Subcutaneous abdominal adipose tissue (tissue), 5 donors: ENCODE results near the gene MRM3.
"Not testable (repeated sequence)": the region's sequence is repeated elsewhere in the genome, so short reads cannot be mapped to it uniquely, and the experiment has no call there.

Source experiments
- H3K27ac ChIP-seq: one replicate; pipeline ENCODE4 v1.7.0; 2013; ENCODE audit warnings: low read depth, mild to moderate bottlenecking, inconsistent platforms, low read length, moderate library complexity
- H3K27me3 ChIP-seq, 5 donors: one replicate each; pipeline ENCODE4 v1.7.0; 2013; ENCODE audit warnings: low read length in 5 of 5, inconsistent platforms in 1 of 5; ENCODE audit not compliant: control insufficient read depth in 5 of 5, insufficient read depth in 4 of 5
- H3K36me3 ChIP-seq, 5 donors: one replicate each; pipeline ENCODE4 v1.7.0; 2013; ENCODE audit warnings: low read length in 5 of 5; ENCODE audit not compliant: control insufficient read depth in 5 of 5, insufficient read depth in 5 of 5
- H3K4me1 ChIP-seq, 5 donors: one replicate each; pipeline ENCODE4 v1.7.0; 2013; ENCODE audit warnings: low read length in 5 of 5, mild to moderate bottlenecking in 3 of 5, moderate library complexity in 1 of 5; ENCODE audit not compliant: control insufficient read depth in 5 of 5, insufficient read depth in 5 of 5
- H3K4me3 ChIP-seq, 5 donors: one replicate each; pipeline ENCODE4 v1.7.0; 2013; ENCODE audit warnings: low read length in 5 of 5, low read depth in 1 of 5
- H3K9ac ChIP-seq, 5 donors: one replicate each; pipeline ENCODE4 v1.7.0; 2013; ENCODE audit warnings: low read length in 5 of 5, mild to moderate bottlenecking in 4 of 5, moderate library complexity in 3 of 5
- H3K9me3 ChIP-seq, 5 donors: one replicate each; pipeline ENCODE4 v1.7.0; 2013; ENCODE audit warnings: low read length in 5 of 5; ENCODE audit not compliant: control insufficient read depth in 5 of 5
- donor health status: healthy.
- donor health status: healthy.
- donor health status: healthy.
- donor health status: healthy.
- donor health status: healthy.

Gene MRM3

DNA sequence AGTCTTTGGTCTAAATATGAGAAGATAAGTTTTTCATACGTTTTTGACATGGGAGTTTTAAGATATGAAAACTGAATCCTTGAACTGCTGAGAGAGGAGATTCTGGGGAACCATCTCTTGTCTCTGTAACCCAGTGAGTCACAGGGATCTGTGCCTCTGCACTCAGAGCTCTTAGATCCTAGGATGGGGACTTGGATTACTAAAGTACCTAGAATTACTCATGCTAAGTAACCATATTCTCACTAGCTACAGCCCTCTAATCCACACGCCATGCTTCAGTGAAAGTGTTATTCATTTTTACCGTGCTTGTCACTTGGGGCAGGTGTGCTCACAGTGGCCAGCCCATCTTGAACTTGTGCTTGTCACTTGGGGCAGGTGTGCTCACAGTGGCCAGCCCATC lies 2.0 kb downstream of the MRM3 start:
- H3K4me1 ChIP-seq: peaks cover 4 to 31% (median 24%) of the 10 kb centered on the region in 5 donors

GRCh38 chr17:785901-786300 lies 3.7 kb downstream of the MRM3 start:
- H3K36me3 ChIP-seq: peaks cover 0 to 47% (median 33%) of the 10 kb centered on the region in 5 donors
- not testable (repeated sequence) for H3K27ac ChIP-seq, H3K9ac ChIP-seq, H3K27me3 ChIP-seq, H3K9me3 ChIP-seq, H3K4me3 ChIP-seq
- peaks cover 4 to 28% (median 24%) of the 10 kb centered on the region in 5 donors for H3K4me1 ChIP-seq

More for the DNA sequence above, 2.0 kb downstream of the MRM3 start:
- Histone ChIP-seq H3K9me3 (no peaks in the 10 kb centered on the region), H3K4me3 (no peak overlapping the region), H3K36me3 (peaks cover 0 to 32% (median 21%) of the 10 kb centered on the region in 5 donors), H3K9ac (no peak overlapping the region), H3K27me3 (no peaks in the 10 kb centered on the region), H3K27ac (no peak overlapping the region)

DNA sequence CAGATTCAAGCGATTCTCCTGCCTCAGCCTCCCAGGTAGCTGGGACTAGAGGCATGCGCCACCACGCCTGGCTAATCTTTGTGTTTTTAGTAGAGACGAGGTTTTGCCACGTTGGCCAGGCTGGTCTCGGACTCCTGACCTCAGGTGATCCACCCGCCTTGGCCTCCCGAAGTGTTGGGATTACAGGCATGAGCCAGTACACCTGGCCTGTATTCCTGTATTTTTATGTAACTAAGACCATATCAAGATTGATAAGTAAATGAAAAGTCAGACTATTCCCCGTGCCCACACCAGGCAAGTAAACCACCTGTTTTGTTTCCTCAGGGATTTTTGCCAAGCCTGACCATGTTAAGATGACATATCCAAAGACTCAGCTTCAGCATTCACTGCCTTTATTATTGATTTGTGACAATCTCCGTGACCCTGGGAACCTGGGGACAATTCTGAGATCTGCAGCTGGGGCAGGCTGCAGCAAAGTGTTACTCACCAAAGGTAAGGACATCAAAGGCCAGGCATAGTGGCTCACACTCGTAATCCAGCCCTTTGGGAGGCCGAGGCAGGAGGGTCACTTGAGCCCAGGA lies 5.6 kb downstream of the MRM3 start:
- Histone ChIP-seq H3K27me3 (no peaks in the 10 kb centered on the region), H3K9ac (no peak overlapping the region), H3K4me3 (no peak overlapping the region), H3K36me3 (peaks cover 0 to 65% (median 50%) of the 10 kb centered on the region in 5 donors), H3K27ac (no peak overlapping the region), H3K9me3 (no peaks in the 10 kb centered on the region), H3K4me1 (peaks cover 3 to 12% (median 9%) of the 10 kb centered on the region in 5 donors)

DNA sequence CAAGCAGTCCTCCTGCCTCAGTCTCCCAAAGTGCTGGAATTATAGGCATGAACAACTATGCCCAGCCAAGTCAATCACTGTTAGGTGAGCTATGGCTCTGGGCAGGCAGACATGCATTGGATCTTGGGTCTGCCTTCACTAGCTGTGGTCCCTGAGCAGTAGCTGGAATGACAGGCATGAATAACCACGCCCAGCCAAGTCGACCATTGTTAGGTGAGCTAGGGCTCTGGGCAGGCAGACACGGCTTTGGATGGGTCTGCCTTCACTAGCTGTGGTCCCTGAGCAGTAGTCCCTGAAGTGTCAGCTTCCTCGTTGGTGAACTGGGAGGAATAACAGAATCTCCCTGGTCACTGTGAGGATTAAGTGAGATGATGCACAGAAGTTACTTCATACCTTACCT lies 6.4 kb downstream of the MRM3 start:
- Histone ChIP-seq H3K4me1 (peaks cover 0 to 4% (median under 1%) of the 10 kb centered on the region in 5 donors), H3K4me3 (no peak overlapping the region), H3K36me3 (peaks cover 0 to 67% (median 51%) of the 10 kb centered on the region in 5 donors), H3K27me3 (no peaks in the 10 kb centered on the region), H3K9ac (no peak overlapping the region), H3K9me3 (no peaks in the 10 kb centered on the region), H3K27ac (no peak overlapping the region)

- H3K27me3 ChIP-seq: no peaks in the 10 kb centered on the region
- H3K27ac ChIP-seq: no peak overlapping the region
- H3K4me3 ChIP-seq: no peak overlapping the region
- no peak overlapping the region for H3K9ac ChIP-seq
- peaks cover 0 to under 1% (median 0%) of the 10 kb centered on the region in 5 donors for H3K4me1 ChIP-seq
- no peaks in the 10 kb centered on the region for H3K9me3 ChIP-seq
- peaks cover 0 to 63% (median 50%) of the 10 kb centered on the region in 5 donors for H3K36me3 ChIP-seq
Measured at GRCh38 chr17:789160-789840, 7.1 kb downstream of the MRM3 start.

DNA sequence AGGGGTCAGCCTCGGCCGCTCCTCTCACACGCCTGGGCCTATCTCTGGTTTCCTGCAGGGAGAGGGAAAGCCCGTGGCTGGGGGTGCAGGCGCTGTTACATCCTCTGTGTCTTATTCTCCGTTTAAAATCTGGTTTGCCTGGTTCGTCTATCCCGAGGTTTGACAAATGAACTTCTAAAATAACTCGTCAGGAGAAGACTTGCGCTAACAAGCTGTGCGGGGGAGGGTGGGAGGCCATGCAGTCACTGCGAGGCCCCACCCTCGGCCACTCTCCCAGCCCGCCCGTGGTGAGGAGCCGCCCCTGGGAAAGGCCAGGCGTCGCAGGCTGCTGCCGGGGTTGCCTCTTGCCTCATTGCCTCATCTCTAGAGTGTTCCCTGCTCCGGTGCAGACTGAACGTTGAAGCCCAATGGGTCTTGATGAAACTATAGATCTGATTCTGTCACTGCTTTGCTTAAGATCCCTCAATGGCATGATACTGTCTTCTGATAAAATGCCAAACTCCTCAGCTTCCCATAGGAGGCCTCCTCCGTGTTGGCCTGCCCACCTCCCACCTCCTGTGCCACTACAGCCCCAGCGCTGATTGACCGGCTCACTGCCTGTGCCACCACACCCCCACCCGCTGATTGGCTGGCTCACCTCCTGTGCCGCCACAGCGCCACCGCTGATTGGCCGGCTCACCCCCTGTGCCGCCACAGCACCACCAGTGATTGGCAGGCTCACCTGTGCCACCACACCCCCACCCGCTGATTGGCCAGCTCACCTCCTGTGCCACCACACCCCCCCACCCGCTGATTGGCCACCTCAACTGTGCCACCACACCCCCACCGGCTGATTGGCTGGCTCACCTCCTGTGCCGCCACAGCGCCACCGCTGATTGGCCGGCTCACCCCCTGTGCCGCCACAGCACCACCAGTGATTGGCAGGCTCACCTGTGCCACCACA lies 8.0 kb downstream of the MRM3 start:
- not testable (repeated sequence) for H3K27me3 ChIP-seq, H3K9me3 ChIP-seq, H3K4me1 ChIP-seq, H3K9ac ChIP-seq, H3K27ac ChIP-seq, H3K4me3 ChIP-seq
- peaks cover 0 to 58% (median 44%) of the 10 kb centered on the region in 5 donors for H3K36me3 ChIP-seq

- Histone ChIP-seq H3K4me1 (peaks cover 4 to 16% (median 12%) of the 10 kb centered on the region in 5 donors), H3K36me3 (peaks cover 0 to 58% (median 44%) of the 10 kb centered on the region in 5 donors)
- H3K27ac ChIP-seq, H3K4me3 ChIP-seq, H3K9me3 ChIP-seq, H3K27me3 ChIP-seq, H3K9ac ChIP-seq: not testable (repeated sequence)
Measured at GRCh38 chr17:790874-791247, 8.7 kb downstream of the MRM3 start.

DNA sequence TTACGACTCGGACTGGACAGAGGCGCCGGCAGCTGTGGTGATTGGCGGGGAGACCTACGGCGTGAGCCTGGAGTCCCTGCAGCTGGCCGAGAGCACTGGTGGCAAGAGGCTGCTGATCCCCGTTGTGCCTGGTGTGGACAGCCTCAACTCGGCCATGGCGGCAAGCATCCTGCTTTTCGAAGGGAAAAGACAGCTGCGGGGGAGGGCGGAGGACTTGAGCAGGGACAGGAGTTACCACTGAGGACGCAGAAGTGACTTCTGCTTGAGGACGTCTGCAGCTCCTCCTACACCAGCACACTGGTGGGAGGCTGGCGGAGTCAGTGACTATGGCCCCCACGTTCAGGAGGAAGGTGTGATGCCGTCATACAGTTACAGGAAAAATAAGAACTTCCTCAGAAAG lies 9.7 kb downstream of the MRM3 start:
- H3K27me3 ChIP-seq: no peaks in the 10 kb centered on the region
- H3K36me3 ChIP-seq: peaks cover 0 to 55% (median 44%) of the 10 kb centered on the region in 5 donors
- peaks cover 4 to 25% (median 12%) of the 10 kb centered on the region in 5 donors for H3K4me1 ChIP-seq
- no peak overlapping the region for H3K27ac ChIP-seq
- H3K9me3 ChIP-seq: no peaks in the 10 kb centered on the region
- no peak overlapping the region for H3K9ac ChIP-seq
- H3K4me3 ChIP-seq: no peak overlapping the region

DNA sequence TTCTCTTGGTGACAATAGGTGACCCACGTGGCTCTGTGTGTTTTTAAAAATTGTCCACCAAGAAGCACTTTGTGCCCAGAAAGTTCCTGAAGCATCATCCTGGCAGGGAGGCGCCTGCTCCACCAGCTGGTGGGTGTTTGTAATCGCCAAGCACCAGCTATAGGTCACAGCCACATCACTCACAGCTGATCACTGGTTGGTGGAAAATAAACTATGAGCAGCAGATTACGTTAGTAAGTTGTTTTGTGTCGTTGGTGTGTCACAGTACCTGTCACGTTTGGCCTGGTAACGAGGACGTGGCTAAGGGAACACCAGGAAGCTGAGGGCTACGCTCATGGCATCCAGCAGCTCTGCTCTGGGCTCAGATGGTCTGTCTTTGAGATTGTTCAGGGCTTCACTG lies 10.1 kb downstream of the MRM3 start:
- Histone ChIP-seq H3K36me3 (peaks cover 0 to 52% (median 44%) of the 10 kb centered on the region in 5 donors), H3K27me3 (peaks cover 0 to 4% (median 0%) of the 10 kb centered on the region in 5 donors), H3K9me3 (no peaks in the 10 kb centered on the region), H3K27ac (no peak overlapping the region), H3K9ac (no peak overlapping the region), H3K4me1 (peaks cover 4 to 29% (median 12%) of the 10 kb centered on the region in 5 donors), H3K4me3 (no peak overlapping the region)
